Measurements from ENCODE around the gene TP73.
A peak's percentile ranks its signal among the peaks of the same experiment; 100 is the strongest.

The TP73 gene

GRCh38 chr1:3721955-3722465 is 69.7 kb downstream of the TP73 start:
- no peak for ATAC-seq
- TF ChIP-seq PATZ1 (CRISPR knock-in tag; IDR thresholded peaks at IDR 0.05; ENCODE audit: borderline replicate concordance) = no peak
- no peak for TF ChIP-seq ZNF8 (CRISPR knock-in tag; IDR thresholded peaks at IDR 0.05)
- TF ChIP-seq CREB5 (CRISPR knock-in tag; IDR thresholded peaks at IDR 0.05; ENCODE audit: low read depth) = no peak
- no peak for TF ChIP-seq CSRNP3 (CRISPR knock-in tag; IDR thresholded peaks at IDR 0.05)
- no peak for TF ChIP-seq OSR1 (CRISPR knock-in tag; IDR thresholded peaks at IDR 0.05)
- TF ChIP-seq RARB (CRISPR knock-in tag; IDR thresholded peaks at IDR 0.05) = no peak
- no peak for TF ChIP-seq ZNF70 (CRISPR knock-in tag; IDR thresholded peaks at IDR 0.05)
- TF ChIP-seq TSHZ2 (CRISPR knock-in tag; IDR thresholded peaks at IDR 0.05) = no peak
- no peak for TF ChIP-seq ISL1 (CRISPR knock-in tag; IDR thresholded peaks at IDR 0.05)
- no peak for TF ChIP-seq ARNTL (CRISPR knock-in tag; IDR thresholded peaks at IDR 0.05; ENCODE audit: borderline replicate concordance, low read depth)
- TF ChIP-seq TCF4 (CRISPR knock-in tag; IDR thresholded peaks at IDR 0.05; ENCODE audit: borderline replicate concordance) = no peak
- no peak for TF ChIP-seq ZC3H10 (CRISPR knock-in tag; IDR thresholded peaks at IDR 0.05)
- TF ChIP-seq ESRRG (CRISPR knock-in tag; IDR thresholded peaks at IDR 0.05) = no peak

- ATAC-seq = no peak
Measured at GRCh38 chr1:3722846-3723245, 70.5 kb downstream of the TP73 start.

GRCh38 chr1:3724416-3725030 is 72.2 kb downstream of the TP73 start:
- peak; percentile 77 for ATAC-seq

More at GRCh38 chr1:3722846-3723245, 70.5 kb downstream of the TP73 start:
- no peak for TF ChIP-seq ZFP3 (CRISPR knock-in tag; IDR thresholded peaks at IDR 0.05)
- no peak for TF ChIP-seq GLIS3 (CRISPR knock-in tag; IDR thresholded peaks at IDR 0.05)
- no peak for TF ChIP-seq ZFP30 (CRISPR knock-in tag; IDR thresholded peaks at IDR 0.05)
- TF ChIP-seq RARB (CRISPR knock-in tag; IDR thresholded peaks at IDR 0.05) = no peak
- no peak for TF ChIP-seq SNAI2 (CRISPR knock-in tag; IDR thresholded peaks at IDR 0.05)

- no peak for ATAC-seq
- TF ChIP-seq OSR1 (CRISPR knock-in tag; IDR thresholded peaks at IDR 0.05) = no peak
- no peak for TF ChIP-seq PATZ1 (CRISPR knock-in tag; IDR thresholded peaks at IDR 0.05; ENCODE audit: borderline replicate concordance)
- TF ChIP-seq RARB (CRISPR knock-in tag; IDR thresholded peaks at IDR 0.05) = no peak
- no peak for TF ChIP-seq ZFP30 (CRISPR knock-in tag; IDR thresholded peaks at IDR 0.05)
- no peak for TF ChIP-seq CREB5 (CRISPR knock-in tag; IDR thresholded peaks at IDR 0.05; ENCODE audit: low read depth)
- TF ChIP-seq TOX (CRISPR knock-in tag; IDR thresholded peaks at IDR 0.05; ENCODE audit: borderline replicate concordance) = no peak
- TF ChIP-seq ZFP3 (CRISPR knock-in tag; IDR thresholded peaks at IDR 0.05) = no peak
- TF ChIP-seq CSRNP3 (CRISPR knock-in tag; IDR thresholded peaks at IDR 0.05) = no peak
- TF ChIP-seq ZNF70 (CRISPR knock-in tag; IDR thresholded peaks at IDR 0.05) = no peak
Measured at GRCh38 chr1:3725366-3725765, 73.0 kb downstream of the TP73 start.

Measured in SK-N-SH treated with all-trans-retinoic acid at 6 μM for 48 hours (cell line).